ENCODE measurements around the gene TPCN2. TPM values are rescaled to one million over a fixed set of nuclear protein-coding genes. Genes with fewer than 3 reads are reported as not detected.

The TPCN2 gene
- total and polyA plus RNA-seq, 9 of the 15 experiments (the other 6 are each of a cell fraction or from before 2014, with no cell fraction given) = 0.66 to 10.2 (median 4.6) TPM

- TF ChIP-seq CLOCK (CRISPR knock-in tag; IDR thresholded peaks at IDR 0.05; ENCODE audit: borderline replicate concordance) = no peak
- no peak for TF ChIP-seq DNMT1 (IDR thresholded peaks at IDR 0.05)
- TF ChIP-seq PRPF4 (IDR thresholded peaks at IDR 0.05; ENCODE audit: insufficient read depth, low read depth, low read length, poor library complexity, severe bottlenecking) = no peak
- TF ChIP-seq ARID1B (IDR thresholded peaks at IDR 0.05) = no peak
- no peak for TF ChIP-seq HOMEZ (CRISPR knock-in tag; IDR thresholded peaks at IDR 0.05)
- TF ChIP-seq SRF (CRISPR knock-in tag; IDR thresholded peaks at IDR 0.05) = peak in 1 of 2 experiments; percentile 82; a peak in 1 of 4 replicates
- no peak for TF ChIP-seq TFAM (CRISPR knock-in tag; conservative IDR thresholded peaks at IDR 0.05)
- no peak for TF ChIP-seq MYC (IDR thresholded peaks at IDR 0.05; ENCODE audit: low read depth, low read length)
- no peak for TF ChIP-seq MYC (CRISPR knock-in tag; IDR thresholded peaks at IDR 0.05; ENCODE audit: borderline replicate concordance, low read depth)
- TF ChIP-seq ZC3H4 (CRISPR knock-in tag; IDR thresholded peaks at IDR 0.05; ENCODE audit: borderline replicate concordance) = no peak; the same call in 1 of the 2 replicates
- TF ChIP-seq POLR2B (IDR thresholded peaks at IDR 0.05; ENCODE audit: low read depth, partially characterized antibody) = peak; percentile 64
- 0 out of 2 replicates have a peak, but pooled peaks have one; percentile 71 for TF ChIP-seq NR3C1 (CRISPR knock-in tag; IDR thresholded peaks at IDR 0.05)
- no peak for TF ChIP-seq THAP12 (CRISPR knock-in tag; IDR thresholded peaks at IDR 0.05)
- TF ChIP-seq TSHZ1 (CRISPR knock-in tag; IDR thresholded peaks at IDR 0.05) = no peak
- TF ChIP-seq ZFX (CRISPR knock-in tag; IDR thresholded peaks at IDR 0.05) = peak; percentile 56
- no peak for TF ChIP-seq CHCHD3 (CRISPR knock-in tag; IDR thresholded peaks at IDR 0.05)
Measured at GRCh38 chr11:69048694-69049489, at the start of gene TPCN2 (continued).

Measured in K562 (cell line).